Occipital lobe (tissue), 2 donors: ENCODE data around the gene HORMAD2. TPM values are rescaled to one million over a fixed set of nuclear protein-coding genes. Genes with fewer than 3 reads are reported as not detected.
"Not testable (repeated sequence)": the region's sequence is repeated elsewhere in the genome, so short reads cannot be mapped to it uniquely, and the experiment has no call there.

Experiments used
- DNase-seq: peaks from one replicate; lab custom pipeline; 2025; lab: John Stamatoyannopoulos, UW
- total RNA-seq: library from RNA; depleted of rRNA; stranded (reverse); fragments of >200 nt; gene quantifications from one replicate; pipeline ENCODE4 v1.2.3, GENCODE V29; 2014

The HORMAD2 gene
- total RNA-seq, 1 donor from 2014 or later, result 0.78 TPM

- no peak for DNase-seq
Measured at GRCh38 chr22:30056015-30056414, 24.2 kb upstream of the HORMAD2 start.

GRCh38 chr22:30057375-30057774 lies 22.9 kb upstream of the HORMAD2 start:
- DNase-seq, result no peak

DNA sequence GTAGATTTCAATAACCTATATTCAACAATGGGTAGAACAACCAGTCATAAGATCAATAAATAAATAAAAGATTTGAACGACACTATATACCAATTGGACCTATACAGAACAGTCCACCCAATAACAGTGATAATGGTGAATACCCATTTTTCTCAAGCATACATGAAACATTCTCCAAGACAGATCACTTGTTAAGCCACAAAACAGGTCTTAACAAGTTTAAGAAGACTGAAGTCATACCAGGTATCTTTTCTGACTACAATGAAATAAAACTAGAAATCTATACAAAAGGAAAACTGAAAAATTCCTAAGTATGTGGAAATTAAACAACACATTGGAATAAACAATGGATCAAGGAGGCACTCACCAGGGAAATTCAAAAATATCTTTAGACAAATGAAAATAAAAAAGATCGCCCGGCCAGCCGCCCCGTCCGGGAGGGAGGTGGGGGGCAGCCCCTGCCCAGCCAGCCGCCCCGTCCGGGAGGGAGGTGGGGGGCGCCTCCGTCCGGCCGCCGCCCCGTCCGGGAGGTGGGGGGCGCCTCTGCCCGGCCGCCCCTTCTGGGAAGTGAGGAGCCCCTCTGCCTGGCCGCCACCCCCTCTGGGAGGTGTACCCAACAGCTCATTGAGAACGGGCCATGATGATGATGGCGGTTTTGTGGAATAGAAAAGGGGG lies 20.8 kb upstream of the HORMAD2 start:
- not testable (repeated sequence) for DNase-seq

DNA sequence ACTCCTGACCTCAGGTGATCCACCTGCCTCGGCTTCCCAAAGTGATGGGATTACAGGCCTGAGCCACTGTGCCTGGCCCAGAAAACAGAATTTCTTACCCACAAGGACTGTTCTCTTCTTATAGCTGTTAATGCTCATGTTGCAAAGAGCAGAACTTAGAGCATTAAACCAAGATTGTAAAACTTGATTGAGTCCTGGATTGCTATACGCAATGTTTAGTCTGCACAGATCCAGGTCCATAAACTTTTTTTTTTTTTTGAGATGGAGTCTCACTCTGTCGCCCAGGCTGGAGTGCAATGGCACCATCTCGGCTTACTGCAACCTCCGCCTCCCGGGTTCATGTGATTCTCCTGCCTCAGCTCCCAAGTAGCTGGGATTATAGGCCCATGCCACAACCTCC lies 19.2 kb upstream of the HORMAD2 start:
- not testable (repeated sequence) for DNase-seq

DNA sequence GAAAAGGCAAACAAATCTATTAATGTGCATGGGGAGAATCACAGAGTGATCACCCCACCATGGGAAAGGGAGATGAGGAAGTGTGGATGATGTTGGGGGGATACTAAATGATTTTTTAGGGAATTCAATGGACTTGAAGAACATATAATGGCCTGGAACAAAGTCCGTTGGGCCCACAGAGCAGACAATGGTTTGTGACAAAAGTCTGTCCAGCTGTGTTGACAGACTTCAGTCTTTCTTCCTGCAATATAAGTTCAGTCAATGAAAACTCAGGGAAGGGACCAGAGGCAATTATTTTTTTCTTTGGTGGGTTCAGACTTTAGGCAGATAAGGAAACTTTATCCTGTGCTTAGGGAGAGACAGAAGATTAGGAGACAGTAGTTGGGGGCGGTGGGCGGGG lies 18.0 kb upstream of the HORMAD2 start:
- DNase-seq, result no peak

GRCh38 chr22:30062950-30063349 lies 17.3 kb upstream of the HORMAD2 start:
- no peak for DNase-seq

GRCh38 chr22:30064172-30064571 lies 16.1 kb upstream of the HORMAD2 start:
- DNase-seq, result no peak

GRCh38 chr22:30073743-30074142 lies 6.5 kb upstream of the HORMAD2 start:
- no peak for DNase-seq

- DNase-seq, result no peak
Measured at GRCh38 chr22:30074147-30074546, 6.1 kb upstream of the HORMAD2 start.

DNA sequence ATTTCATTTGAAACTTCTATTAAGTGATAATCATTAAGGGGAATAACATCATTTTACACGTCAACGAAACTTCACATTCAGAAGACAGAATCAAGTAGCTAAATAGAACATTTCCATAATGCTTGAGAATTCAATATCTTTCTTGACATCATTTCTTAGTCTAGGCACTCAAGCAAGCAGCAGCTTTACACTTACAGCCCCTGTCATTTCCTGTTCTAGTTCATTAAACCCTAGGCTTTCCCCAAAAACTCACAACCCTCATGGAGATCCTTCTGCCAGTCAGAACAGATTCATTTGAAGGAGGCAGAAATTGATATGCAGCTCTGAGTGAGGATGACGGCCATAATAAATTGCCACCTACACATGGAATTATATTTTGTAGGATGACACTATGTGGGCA lies 5.3 kb upstream of the HORMAD2 start:
- DNase-seq, result no peak

- DNase-seq, result no peak
Measured at GRCh38 chr22:30077279-30077880, 2.9 kb upstream of the HORMAD2 start.

- DNase-seq, result no peak
Measured at GRCh38 chr22:30078320-30079311, 1.6 kb upstream of the HORMAD2 start.

DNA sequence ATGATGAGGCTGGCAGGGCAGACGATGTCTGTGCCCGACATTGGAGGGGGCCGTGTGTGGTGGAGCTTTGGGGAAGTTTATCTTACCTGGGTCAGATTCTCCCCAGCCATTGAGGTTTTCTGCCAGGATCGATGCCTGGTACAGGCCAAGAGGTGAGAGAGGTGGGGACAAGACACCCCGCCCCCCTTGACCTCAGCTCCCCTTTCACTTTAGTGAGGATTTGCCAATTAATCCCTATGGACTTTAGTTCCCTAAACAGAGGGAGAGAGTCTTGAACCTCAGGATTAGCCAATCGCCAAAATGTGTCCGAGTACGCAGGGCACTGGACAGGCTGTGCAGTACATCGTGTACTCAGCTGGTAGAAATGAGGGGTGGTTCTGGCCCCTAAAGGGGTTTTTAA lies 541 bp downstream of the HORMAD2 start:
- no peak for DNase-seq

DNA sequence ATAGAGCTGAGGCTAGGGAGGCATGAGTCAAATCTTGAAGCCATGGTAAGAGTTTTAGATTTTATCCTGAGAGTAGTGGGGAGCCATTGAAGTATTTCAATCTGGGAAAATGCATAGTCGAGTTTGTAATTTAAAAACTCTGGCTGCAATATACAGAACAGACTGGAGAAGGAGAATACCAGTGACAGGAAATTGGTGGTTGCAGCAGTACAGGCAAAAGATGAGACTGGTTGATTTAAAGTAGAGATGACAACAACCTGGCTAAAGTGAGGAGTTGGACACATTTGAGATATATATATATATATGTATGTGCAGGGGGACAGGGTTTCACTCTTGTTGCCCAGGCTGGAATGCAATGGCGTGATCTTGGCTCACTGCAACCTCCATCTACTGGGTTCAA lies 6.2 kb downstream of the HORMAD2 start:
- no peak for DNase-seq

DNA sequence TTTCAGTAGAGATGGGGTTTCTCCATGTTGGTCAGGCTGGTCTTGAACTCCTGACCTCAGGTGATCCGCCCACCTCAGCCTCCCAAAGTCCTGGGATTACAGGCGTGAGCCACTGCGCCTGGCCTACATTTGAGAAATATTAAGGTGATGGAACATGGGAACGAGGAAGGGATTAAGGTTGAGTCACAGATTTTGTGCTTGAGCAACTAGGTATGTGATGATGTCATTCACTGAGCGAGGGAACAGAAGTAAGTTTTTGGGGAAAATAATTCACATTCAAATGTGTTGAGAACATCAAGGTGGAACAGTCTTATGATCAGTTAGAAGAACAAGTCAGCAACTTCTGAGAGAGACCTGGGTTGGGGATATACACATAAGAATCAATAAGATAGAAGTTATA lies 6.8 kb downstream of the HORMAD2 start:
- not testable (repeated sequence) for DNase-seq

GRCh38 chr22:30087611-30088010 lies 7.3 kb downstream of the HORMAD2 start:
- DNase-seq, result no peak

- DNase-seq, result no peak
Measured at GRCh38 chr22:30088468-30088867, 8.2 kb downstream of the HORMAD2 start.

DNA sequence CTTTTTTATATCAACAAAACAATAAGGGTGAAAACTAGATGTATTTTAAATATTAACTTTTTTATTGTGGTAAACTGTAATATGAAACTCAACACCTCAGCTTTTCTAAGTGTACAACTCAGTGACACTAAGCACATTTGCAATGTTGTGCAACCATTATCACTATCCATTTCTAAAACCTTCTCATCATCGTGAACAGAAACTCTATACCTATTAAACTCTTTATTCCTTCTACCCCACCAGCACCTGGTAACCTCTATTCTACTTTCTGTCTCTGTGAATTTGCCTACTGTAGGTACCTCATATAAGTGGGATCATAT lies 9.4 kb downstream of the HORMAD2 start:
- no peak for DNase-seq

DNA sequence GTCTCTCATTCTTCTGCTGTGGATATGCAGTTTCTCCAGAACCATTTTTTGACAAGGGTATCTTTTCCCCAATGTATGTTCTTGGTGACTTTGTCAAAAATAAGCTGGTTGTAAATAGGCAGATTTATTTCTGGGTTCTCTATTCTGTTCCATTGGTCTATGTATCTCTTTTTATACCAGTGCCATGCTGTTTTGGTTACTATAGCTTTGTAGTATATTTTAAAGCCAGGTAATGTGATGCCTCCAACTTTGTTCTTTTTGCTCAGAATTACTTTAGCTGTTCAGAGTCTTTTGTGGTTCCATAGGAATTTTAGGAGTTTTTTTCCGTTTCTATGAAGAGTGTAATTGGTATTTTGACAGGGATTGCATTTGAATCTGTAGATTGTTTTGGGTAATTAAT lies 12.4 kb downstream of the HORMAD2 start:
- DNase-seq, result no peak

- no peak for DNase-seq
Measured at GRCh38 chr22:30094804-30095203, 14.5 kb downstream of the HORMAD2 start.

- DNase-seq, result no peak
Measured at GRCh38 chr22:30097861-30098260, 17.6 kb downstream of the HORMAD2 start.

DNA sequence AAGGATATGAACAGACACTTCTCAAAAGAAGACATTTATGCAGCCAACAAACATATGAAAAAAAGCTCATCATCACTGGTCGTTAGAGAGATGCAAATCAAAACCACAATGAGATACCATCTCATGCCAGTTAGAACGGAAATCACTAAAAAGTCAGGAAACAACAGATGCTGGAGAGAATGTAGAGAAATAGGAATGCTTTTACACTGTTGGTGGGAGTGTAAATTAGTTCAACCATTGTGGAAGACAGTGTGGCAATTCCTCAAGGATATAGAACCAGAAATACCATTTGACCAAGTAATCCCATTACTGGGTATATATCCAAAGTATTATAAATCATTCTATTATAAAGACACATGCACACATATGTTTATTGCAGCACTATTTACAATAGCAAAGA lies 20.5 kb downstream of the HORMAD2 start:
- not testable (repeated sequence) for DNase-seq
